Stomach smooth muscle (tissue), 2 donors: ENCODE results near the gene KLHDC7B.

Source experiments
- H3K27ac ChIP-seq: one replicate; pipeline ENCODE4 v1.7.0; 2013; ENCODE audit warnings: mild to moderate bottlenecking, low read length, inconsistent platforms
- H3K27me3 ChIP-seq, 2 donors: one replicate each; pipeline ENCODE4 v1.7.0; 2013; ENCODE audit warnings: low read length in 2 of 2; ENCODE audit not compliant: insufficient read depth in 2 of 2, control insufficient read depth in 1 of 2
- H3K36me3 ChIP-seq, 2 donors: one replicate each; pipeline ENCODE4 v1.7.0; 2013; ENCODE audit warnings: low read length in 2 of 2; ENCODE audit not compliant: control insufficient read depth in 2 of 2, insufficient read depth in 2 of 2
- H3K4me1 ChIP-seq: one replicate; pipeline ENCODE4 v1.7.0; 2013; ENCODE audit warnings: low read length; ENCODE audit not compliant: control insufficient read depth, insufficient read depth
- H3K4me3 ChIP-seq, 2 donors: one replicate each; pipeline ENCODE4 v1.7.0; 2013; ENCODE audit warnings: low read length in 2 of 2
- H3K9ac ChIP-seq, 2 donors: one replicate each; pipeline ENCODE4 v1.7.0; 2013; ENCODE audit warnings: low read length in 2 of 2, mild to moderate bottlenecking in 1 of 2
- H3K9me3 ChIP-seq, 2 donors: one replicate each; pipeline ENCODE4 v1.7.0; 2013; ENCODE audit warnings: low read length in 2 of 2; ENCODE audit not compliant: control insufficient read depth in 2 of 2
- donor health status: healthy.
- donor health status: Pancreatic carcinoma.

Gene KLHDC7B

DNA sequence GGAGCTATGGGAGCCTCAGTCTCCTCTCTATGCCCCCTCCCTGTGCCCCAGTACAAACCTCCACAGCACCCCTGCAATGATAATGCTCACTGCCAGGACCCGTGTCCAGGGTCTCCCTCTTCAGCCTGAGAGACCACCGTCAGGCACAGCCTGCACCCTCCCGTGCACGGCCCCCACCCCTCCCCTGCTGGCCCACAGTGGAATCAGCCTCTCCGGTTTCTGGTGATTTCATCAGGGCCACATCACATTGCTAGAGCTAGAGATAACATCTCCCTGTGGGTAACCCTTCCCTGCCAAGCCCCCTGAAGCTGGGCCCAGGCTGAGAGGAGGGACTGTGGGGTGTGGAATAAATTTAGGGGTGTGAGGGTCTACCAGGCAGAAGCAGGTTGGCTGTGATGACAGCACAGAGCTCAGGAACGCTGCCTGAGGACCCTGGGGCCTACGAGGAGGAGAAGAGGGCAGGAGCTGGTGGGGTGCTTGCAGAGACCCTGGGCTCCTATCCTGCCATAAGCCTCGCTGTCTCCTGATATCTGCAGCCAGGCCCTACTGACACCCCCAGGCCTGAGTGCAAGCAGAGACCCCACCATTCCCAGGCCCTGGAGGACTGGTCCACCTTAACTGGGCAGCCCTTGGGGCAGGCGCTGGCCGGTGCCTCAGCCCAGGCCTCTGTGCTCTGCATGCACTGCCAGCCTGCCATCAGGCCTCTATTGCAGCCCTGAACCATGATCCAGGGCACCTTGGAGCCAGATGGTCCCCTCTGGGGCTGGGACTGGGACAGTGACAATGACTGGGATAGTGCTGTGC is at the start of gene KLHDC7B:
Gene KLHDC7B (plus strand): TSS at position 378 of the 804 bp plus-strand sequence. CDS start 345 bp downstream, at position 723.
- H3K27me3 ChIP-seq = peaks cover 34 to 48% of the 10 kb centered on the region in 2 donors
- H3K9me3 ChIP-seq = no peaks in the 10 kb centered on the region
- H3K4me3 ChIP-seq = no peak within 1 kb of the TSS
- H3K36me3 ChIP-seq = no peaks in the 10 kb centered on the region
- peaks cover 10% of the 10 kb centered on the region for H3K4me1 ChIP-seq
- H3K9ac ChIP-seq = no peak within 1 kb of the TSS
- no peak within 1 kb of the TSS for H3K27ac ChIP-seq

DNA sequence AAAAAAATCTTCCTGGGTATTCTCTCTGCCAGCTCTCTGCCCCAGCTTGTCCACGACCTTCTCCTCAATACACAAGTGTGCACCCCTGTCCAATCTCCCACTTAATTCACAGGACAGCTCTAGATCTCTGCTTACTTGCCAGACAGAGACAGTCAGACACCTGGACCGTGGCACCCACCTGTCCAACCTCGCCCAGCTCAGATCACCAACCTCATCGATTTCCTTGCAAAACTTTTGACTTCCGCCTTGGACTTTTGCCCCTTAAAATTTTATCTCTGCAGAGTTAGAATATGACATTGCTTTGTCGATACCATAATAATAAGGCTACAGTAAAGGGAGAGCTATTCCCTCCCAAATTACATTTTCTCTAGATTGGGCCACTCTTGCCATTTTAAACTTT is 48.6 kb upstream of the KLHDC7B start:
- no peaks in the 10 kb centered on the region for H3K9me3 ChIP-seq
- no peak overlapping the region for H3K27ac ChIP-seq
- no peak overlapping the region for H3K4me3 ChIP-seq
- no peak overlapping the region for H3K9ac ChIP-seq
- H3K4me1 ChIP-seq = no peaks in the 10 kb centered on the region
- no peaks in the 10 kb centered on the region for H3K27me3 ChIP-seq
- no peaks in the 10 kb centered on the region for H3K36me3 ChIP-seq

DNA sequence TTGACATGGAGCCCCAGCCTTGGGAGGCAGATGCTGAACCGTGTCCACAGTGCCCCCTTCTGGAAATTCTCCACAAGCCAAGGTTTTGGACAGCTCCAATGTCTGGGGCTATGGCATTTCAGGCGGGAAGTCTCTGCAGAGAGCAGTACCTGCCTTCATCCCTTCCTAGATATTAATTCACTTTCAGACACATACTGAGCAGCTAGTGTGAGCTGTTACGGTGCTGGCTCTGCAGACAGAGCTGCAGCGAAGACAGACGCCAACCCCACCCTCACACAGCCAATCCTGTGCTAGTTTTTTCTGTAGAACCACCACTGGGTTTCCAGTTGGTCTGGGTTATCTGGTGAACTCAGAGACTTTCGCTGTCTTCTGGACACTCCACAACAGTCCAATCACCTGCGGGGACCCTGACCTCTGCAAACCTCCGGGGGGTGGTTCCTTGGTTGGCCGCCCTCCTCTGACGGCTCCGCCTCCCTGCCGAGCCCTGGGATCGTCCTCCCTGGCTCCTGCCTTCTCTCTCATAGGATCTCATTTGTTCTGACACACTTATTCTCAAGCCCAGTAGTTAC is 47.3 kb upstream of the KLHDC7B start:
- Histone ChIP-seq H3K36me3 (peaks cover 2 to 12% of the 10 kb centered on the region in 2 donors), H3K9me3 (no peaks in the 10 kb centered on the region), H3K27ac (no peak overlapping the region), H3K4me1 (no peaks in the 10 kb centered on the region), H3K27me3 (no peaks in the 10 kb centered on the region), H3K9ac (no peak overlapping the region), H3K4me3 (no peak overlapping the region)

DNA sequence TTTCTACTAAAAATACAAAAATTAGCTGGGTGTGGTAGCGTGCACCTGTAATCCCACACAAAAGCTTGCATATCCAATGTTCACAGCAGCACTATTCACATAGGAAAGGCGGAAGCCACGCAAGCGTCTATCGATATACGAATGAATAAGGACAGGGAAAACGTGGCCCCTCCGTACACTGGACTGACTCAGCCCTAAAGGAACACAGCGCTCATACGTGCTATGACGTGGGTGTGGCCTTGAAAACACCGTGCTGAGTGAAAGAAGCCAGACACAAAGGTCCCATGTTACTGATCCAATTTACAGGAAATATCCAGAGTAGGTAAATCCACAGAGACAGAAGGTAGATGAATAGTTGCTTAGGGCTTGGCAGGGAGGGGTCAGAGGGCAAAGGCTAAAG is 45.2 kb upstream of the KLHDC7B start:
- Histone ChIP-seq H3K4me3 (no peak overlapping the region), H3K27me3 (no peaks in the 10 kb centered on the region), H3K9me3 (no peaks in the 10 kb centered on the region), H3K9ac (no peak overlapping the region), H3K4me1 (peaks cover 4% of the 10 kb centered on the region), H3K27ac (no peak overlapping the region), H3K36me3 (peaks cover 8 to 18% of the 10 kb centered on the region in 2 donors)

DNA sequence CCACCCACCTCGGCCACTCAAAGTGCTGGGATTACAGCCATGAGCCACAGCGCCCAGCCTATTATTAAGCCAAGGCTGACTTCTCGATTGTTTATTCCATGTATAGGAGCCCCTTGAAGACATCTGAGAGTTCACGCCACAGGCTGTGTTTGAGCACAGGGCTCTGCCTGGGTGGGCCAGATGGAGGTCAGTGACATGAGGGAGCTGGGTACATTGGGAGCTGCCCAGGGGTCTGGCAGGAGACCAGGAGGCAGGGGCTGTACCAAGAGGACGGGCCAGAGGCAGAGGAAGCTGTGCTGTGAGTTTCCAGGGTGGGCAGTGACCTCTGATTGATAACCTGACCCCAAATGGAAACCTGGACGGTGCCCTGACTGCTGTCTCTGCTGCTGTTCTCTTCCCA is 43.6 kb upstream of the KLHDC7B start:
- no peak overlapping the region for H3K4me3 ChIP-seq
- no peaks in the 10 kb centered on the region for H3K27me3 ChIP-seq
- H3K36me3 ChIP-seq = peaks cover 14 to 22% of the 10 kb centered on the region in 2 donors
- no peak overlapping the region for H3K27ac ChIP-seq
- H3K4me1 ChIP-seq = peaks cover 17% of the 10 kb centered on the region
- H3K9ac ChIP-seq = no peak overlapping the region
- no peaks in the 10 kb centered on the region for H3K9me3 ChIP-seq

DNA sequence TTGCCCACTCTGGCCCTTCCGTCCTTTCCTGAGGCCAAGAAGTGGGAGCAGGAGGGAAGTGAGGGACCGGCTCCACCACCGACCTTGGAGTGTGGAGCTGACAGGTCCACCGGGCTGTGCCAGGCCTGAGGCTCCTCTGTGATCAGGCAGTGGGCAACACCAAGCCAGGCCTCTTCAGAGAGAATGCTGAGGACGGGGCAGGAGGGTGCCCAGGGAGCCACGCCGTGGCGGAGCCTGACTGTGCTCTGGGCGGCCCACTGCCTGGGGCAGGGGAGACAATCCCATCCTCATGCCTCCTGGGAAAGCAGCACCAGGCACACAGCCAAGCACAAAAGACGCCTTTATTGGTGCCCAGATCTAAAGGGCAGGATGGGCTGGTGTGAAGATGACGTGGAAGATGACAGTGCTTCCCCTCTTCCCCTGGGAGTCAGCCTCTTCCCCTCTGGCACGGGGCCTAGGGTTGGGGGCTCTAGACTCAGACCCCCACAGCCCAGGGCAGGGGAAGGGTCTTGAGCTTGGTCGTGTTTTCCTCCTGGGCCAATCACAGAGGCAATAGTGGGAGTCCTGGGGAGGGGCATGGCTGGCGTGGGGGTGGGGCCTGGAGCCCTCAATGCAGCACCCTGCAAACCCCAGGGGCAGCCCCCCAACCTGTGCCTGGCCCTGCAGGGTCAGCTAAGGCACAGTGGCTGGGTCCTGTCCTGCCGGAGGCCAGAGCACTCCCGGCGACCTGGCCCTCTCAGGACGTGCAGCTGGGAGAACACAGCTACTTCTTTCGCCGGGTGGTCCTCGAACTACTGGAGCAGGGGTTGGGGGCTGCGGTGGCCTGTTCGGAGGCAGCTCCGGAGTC is 42.8 kb upstream of the KLHDC7B start:
- Histone ChIP-seq H3K36me3 (peaks cover 14 to 22% of the 10 kb centered on the region in 2 donors), H3K9ac (no peak overlapping the region), H3K9me3 (no peaks in the 10 kb centered on the region), H3K4me3 (no peak overlapping the region), H3K27me3 (no peaks in the 10 kb centered on the region), H3K4me1 (peaks cover 18% of the 10 kb centered on the region), H3K27ac (no peak overlapping the region)

DNA sequence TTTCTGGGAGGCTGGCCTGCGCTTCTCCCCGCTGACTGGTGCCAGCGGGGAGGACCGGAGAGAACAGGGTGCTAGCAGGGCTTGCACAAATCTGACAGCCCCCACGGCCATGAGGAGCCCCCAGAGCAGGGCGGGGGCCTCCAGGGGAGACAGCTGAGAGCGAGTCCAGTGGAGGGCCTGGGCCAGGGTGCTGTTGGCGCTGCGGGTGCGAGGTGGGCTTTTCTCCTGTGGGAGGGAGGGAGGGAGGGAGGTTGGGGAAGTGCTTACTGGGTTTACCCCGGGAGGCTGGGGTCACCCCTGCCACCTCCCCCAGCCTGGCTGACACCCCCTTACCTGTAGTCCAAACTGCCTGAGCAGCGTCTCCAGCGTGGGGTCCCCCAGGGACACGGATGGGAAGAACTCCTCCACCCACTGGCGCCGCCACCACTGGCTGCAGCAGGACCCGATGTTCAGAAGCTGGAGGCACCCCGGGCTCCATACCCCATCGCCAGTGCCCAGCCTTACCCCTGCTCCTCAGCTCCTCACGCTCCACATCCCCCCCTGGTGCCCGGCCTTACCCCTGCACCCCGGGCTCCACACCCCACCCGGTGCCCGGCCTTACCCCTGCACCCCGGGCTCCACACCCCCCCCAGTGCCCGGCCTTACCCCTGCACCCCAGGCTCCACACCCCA is 42.1 kb upstream of the KLHDC7B start:
- no peak overlapping the region for H3K9ac ChIP-seq
- H3K4me3 ChIP-seq = no peak overlapping the region

DNA sequence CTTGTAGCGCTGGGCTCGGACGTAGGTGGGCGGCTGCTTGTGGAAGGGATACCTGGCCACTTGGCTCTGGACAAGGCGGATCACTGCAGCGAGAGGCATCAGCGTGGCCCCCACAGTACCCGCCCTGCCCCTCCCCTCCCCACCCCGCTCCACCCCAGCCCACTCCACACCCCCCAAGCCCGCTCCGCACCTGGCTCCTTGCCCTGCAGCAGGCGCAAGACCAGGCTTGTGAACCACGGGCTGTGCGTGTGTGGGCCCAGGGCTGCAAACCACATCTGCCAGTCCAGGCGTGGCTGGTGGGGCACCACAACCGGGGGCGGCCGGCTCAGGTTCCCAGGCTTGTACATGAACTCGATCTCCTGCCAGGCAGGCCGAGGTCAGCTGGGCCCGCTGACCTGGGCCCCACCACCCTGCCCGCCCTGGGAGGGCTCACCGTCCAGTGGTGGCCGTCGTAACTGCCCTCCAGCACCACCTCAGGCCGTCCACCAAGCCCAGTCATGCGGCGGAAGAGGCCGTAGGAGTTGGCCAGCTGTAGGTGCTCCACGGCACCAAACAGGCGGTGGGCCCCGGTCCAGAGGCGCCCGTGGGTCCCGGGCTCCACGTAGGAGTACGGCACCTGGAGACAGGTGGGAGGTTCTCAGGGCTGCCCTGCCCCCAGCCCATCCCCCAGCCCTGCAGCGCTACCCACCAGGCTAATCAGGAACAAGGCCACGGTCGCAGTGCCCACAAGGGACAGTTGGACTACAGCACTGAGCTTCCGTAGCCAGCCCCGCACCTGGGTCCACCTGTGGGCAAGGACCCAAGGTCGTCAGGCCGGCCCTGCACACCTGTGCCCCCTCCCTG is 41.1 kb upstream of the KLHDC7B start:
- H3K36me3 ChIP-seq = peaks cover 14 to 22% of the 10 kb centered on the region in 2 donors
- H3K27me3 ChIP-seq = no peaks in the 10 kb centered on the region
- H3K27ac ChIP-seq = no peak overlapping the region
- no peaks in the 10 kb centered on the region for H3K9me3 ChIP-seq
- peaks cover 26% of the 10 kb centered on the region for H3K4me1 ChIP-seq
- no peak overlapping the region for H3K4me3 ChIP-seq
- H3K9ac ChIP-seq = no peak overlapping the region

More for the DNA sequence above, 42.1 kb upstream of the KLHDC7B start:
- no peaks in the 10 kb centered on the region for H3K27me3 ChIP-seq
- no peak overlapping the region for H3K27ac ChIP-seq
- H3K9me3 ChIP-seq = no peaks in the 10 kb centered on the region
- H3K36me3 ChIP-seq = peaks cover 14 to 22% of the 10 kb centered on the region in 2 donors
- peaks cover 18% of the 10 kb centered on the region for H3K4me1 ChIP-seq

DNA sequence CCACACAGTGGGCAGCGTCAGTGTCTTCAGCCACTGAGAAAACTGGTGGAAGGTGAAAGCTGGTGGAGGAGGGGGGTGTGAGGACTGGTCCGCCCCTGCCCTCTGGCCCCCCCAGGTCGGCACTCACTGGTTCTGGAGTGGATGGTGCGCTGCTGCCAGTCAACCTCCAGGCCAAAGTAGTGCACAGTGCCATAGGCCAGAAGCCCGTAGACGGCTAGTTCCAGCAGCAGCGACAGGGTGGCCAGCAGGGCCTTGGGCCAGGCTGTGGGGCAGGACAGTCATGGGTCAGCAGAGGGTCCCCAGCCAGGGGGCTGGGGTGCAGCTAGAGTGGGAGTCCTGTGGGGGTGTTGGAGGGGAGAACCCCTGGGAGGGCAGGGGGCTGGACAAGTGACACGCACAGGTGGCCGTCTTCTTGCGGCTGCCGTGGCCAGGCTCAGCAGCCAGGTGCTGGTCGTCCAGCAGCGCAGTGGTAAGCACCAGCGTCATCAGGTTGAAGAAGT is 40.4 kb upstream of the KLHDC7B start:
- peaks cover 14 to 22% of the 10 kb centered on the region in 2 donors for H3K36me3 ChIP-seq
- no peak overlapping the region for H3K27ac ChIP-seq
- H3K9ac ChIP-seq = no peak overlapping the region
- no peaks in the 10 kb centered on the region for H3K9me3 ChIP-seq
- no peaks in the 10 kb centered on the region for H3K27me3 ChIP-seq
- no peak overlapping the region for H3K4me3 ChIP-seq
- peaks cover 26% of the 10 kb centered on the region for H3K4me1 ChIP-seq
